ENCODE measurements around the gene FMNL1.

- TF ChIP-seq CTCF (IDR thresholded peaks at IDR 0.05) (no peak), POLR2A (IDR thresholded peaks at IDR 0.05) (no peak)
Measured at GRCh38 chr17:45226576-45226975, 4.9 kb downstream of the FMNL1 start.
